ENCODE data around the gene VSTM1. TPM values are rescaled to one million over a fixed set of nuclear protein-coding genes. Genes with fewer than 3 reads are reported as not detected.
"Not testable (repeated sequence)": the region's sequence is repeated elsewhere in the genome, so short reads cannot be mapped to it uniquely, and the experiment has no call there.

Gene VSTM1
- total RNA-seq, 1 experiment from 2014 or later: not detected

DNA sequence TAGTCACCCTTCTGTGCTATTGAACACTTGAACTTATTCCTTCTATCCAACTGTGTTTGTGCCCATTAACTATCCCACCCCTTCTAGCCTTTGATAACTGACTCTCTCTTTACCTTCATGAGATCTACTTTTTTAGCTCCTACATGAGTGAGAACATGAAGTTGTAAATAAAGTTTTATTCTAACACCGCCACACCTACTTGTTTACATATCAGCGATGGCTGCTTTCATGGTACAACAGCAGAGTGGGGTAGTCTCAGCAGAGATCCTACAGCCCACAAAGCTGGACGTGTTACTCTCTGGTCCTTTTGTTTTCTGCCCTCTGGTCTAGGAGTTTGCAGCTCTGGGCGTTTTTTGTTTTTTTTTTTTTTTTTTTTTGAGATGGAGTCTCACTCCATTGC lies 23.7 kb downstream of the VSTM1 start:
- no peak for DNase-seq
- no peak overlapping the region for H3K56ac ChIP-seq (ENCODE audit: insufficient read length, low read depth, low read length)
- H3K9ac ChIP-seq (ENCODE audit: extremely low read depth, insufficient read length, low read length): no peak overlapping the region
- Mint-ChIP-seq H3K36me3 (ENCODE audit: insufficient read depth in 1 of 3, low read depth in 3 of 3) (no peaks in the 10 kb centered on the region), H3K4me1 (peaks cover 39 to 40% of the 10 kb centered on the region in 2 experiments), H3K27me3 (ENCODE audit: low read depth) (peaks cover 7% of the 10 kb centered on the region; the same call in 1 of the 2 replicates), H3K4me3 (no peak overlapping the region), H3K9me3 (peaks cover 0 to 2% of the 10 kb centered on the region in 2 experiments; a peak in 1 of 5 replicates), H3K27ac (no peak overlapping the region)
- no peak for TF ChIP-seq CTCF (conservative IDR thresholded peaks at IDR 0.05)
- no peak overlapping the region for H2BK12ac ChIP-seq (ENCODE audit: insufficient read length, low read depth, low read length)
- no peak overlapping the region for H2BK15ac ChIP-seq (ENCODE audit: low read depth, low read length)
- no peak overlapping the region for H2AFZ ChIP-seq (ENCODE audit: low read length)
- no peaks in the 10 kb centered on the region for H3K9me3 ChIP-seq (ENCODE audit: control insufficient read depth, low read depth, low read length)
- no peaks in the 10 kb centered on the region for H3K79me2 ChIP-seq (ENCODE audit: insufficient read depth, low read length)
- no peaks in the 10 kb centered on the region for H3K79me1 ChIP-seq (ENCODE audit: insufficient read depth, low read depth, low read length, poor library complexity, severe bottlenecking)
- H3K23ac ChIP-seq (ENCODE audit: insufficient read length, low read depth, low read length): no peak overlapping the region
- no peak overlapping the region for H4K91ac ChIP-seq (ENCODE audit: insufficient read length, low read depth, low read length)
- WGBS (ENCODE audit: extremely low coverage, insufficient read length, low lambda C conversion rate): no CpG with 5 or more reads among the region's 4 CpGs
- no peak overlapping the region for H2BK5ac ChIP-seq (ENCODE audit: insufficient read length, low read length)
- H3K27ac ChIP-seq (ENCODE audit: insufficient read length, low read depth, low read length): no peak overlapping the region
- no peak overlapping the region for H3K4me2 ChIP-seq (ENCODE audit: insufficient read depth, insufficient read length, low read length)
- H3K14ac ChIP-seq (ENCODE audit: insufficient read depth, low read length): no peak overlapping the region
- no peak overlapping the region for H4K8ac ChIP-seq (replicated peaks; ENCODE audit: insufficient read length, low read depth, low read length)
- H3K18ac ChIP-seq (ENCODE audit: insufficient read length, low read depth, low read length): no peak overlapping the region
- no peak overlapping the region for H2BK20ac ChIP-seq (ENCODE audit: low read depth, low read length, poor library complexity, severe bottlenecking)
- no peaks in the 10 kb centered on the region for H3K27me3 ChIP-seq (ENCODE audit: insufficient read depth, low read length)
- no peaks in the 10 kb centered on the region for H4K20me1 ChIP-seq (ENCODE audit: control insufficient read depth, insufficient read depth, insufficient read length)
- H4K5ac ChIP-seq (ENCODE audit: insufficient read length, low read depth, low read length): no peak overlapping the region
- H2AK5ac ChIP-seq (ENCODE audit: insufficient read length, low read length): no peak overlapping the region
- no peak overlapping the region for H3K4ac ChIP-seq (ENCODE audit: low read depth, low read length)
- no peak overlapping the region for H2BK120ac ChIP-seq (ENCODE audit: low read depth, low read length, poor library complexity, severe bottlenecking)
- H3K23me2 ChIP-seq (ENCODE audit: insufficient read length, low read depth, low read length, poor library complexity, severe bottlenecking): no peaks in the 10 kb centered on the region
- no peak overlapping the region for H3T11ph ChIP-seq (ENCODE audit: low read length)
- peaks cover 4% of the 10 kb centered on the region; the same call in 1 of the 2 replicates for H3K4me1 ChIP-seq (ENCODE audit: insufficient read depth, low read length)

DNA sequence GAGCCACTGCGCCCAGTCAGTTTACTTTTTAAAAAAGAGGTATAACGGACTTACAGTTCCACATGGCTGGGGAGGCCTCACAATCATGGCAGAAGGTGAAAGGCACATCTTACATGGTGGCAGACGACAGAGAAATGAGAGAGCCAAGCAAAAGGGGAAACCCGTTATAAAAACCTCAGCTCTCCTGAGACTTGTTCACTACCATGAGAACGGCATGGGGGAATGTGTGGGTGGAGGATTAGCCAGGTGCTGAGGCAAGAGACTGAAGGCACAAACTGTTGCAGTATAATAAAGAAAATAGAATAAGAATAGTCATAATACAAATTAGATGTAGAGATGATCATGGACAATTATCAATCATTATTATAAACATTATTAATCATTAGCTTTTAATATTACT lies 27.2 kb downstream of the VSTM1 start:
- H2BK15ac ChIP-seq (ENCODE audit: low read depth, low read length); H4K20me1 ChIP-seq (ENCODE audit: control insufficient read depth, insufficient read depth, insufficient read length); H3K9me3 Mint-ChIP-seq; H3K9me3 ChIP-seq (ENCODE audit: control insufficient read depth, low read depth, low read length); H2AK5ac ChIP-seq (ENCODE audit: insufficient read length, low read length); H2BK120ac ChIP-seq (ENCODE audit: low read depth, low read length, poor library complexity, severe bottlenecking); H2BK20ac ChIP-seq (ENCODE audit: low read depth, low read length, poor library complexity, severe bottlenecking); DNase-seq; H3K4me1 ChIP-seq (ENCODE audit: insufficient read depth, low read length); H2BK5ac ChIP-seq (ENCODE audit: insufficient read length, low read length); H3K4me2 ChIP-seq (ENCODE audit: insufficient read depth, insufficient read length, low read length); H3K79me2 ChIP-seq (ENCODE audit: insufficient read depth, low read length); H3K27me3 ChIP-seq (ENCODE audit: insufficient read depth, low read length); H2BK12ac ChIP-seq (ENCODE audit: insufficient read length, low read depth, low read length); H3T11ph ChIP-seq (ENCODE audit: low read length); H3K27me3 Mint-ChIP-seq (ENCODE audit: low read depth); H4K5ac ChIP-seq (ENCODE audit: insufficient read length, low read depth, low read length); H3K23ac ChIP-seq (ENCODE audit: insufficient read length, low read depth, low read length); H3K4ac ChIP-seq (ENCODE audit: low read depth, low read length); H3K56ac ChIP-seq (ENCODE audit: insufficient read length, low read depth, low read length); H3K18ac ChIP-seq (ENCODE audit: insufficient read length, low read depth, low read length); H3K9ac ChIP-seq (ENCODE audit: extremely low read depth, insufficient read length, low read length); H3K36me3 Mint-ChIP-seq (ENCODE audit: insufficient read depth in 1 of 3, low read depth in 3 of 3); H2AFZ ChIP-seq (ENCODE audit: low read length); H4K91ac ChIP-seq (ENCODE audit: insufficient read length, low read depth, low read length); H3K23me2 ChIP-seq (ENCODE audit: insufficient read length, low read depth, low read length, poor library complexity, severe bottlenecking); H3K79me1 ChIP-seq (ENCODE audit: insufficient read depth, low read depth, low read length, poor library complexity, severe bottlenecking); H3K14ac ChIP-seq (ENCODE audit: insufficient read depth, low read length); H4K8ac ChIP-seq (replicated peaks; ENCODE audit: insufficient read length, low read depth, low read length): not testable (repeated sequence)
- peak overlapping the region; percentile 98 for H3K27ac ChIP-seq (ENCODE audit: insufficient read length, low read depth, low read length)
- WGBS (ENCODE audit: extremely low coverage, insufficient read length, low lambda C conversion rate): no CpG with 5 or more reads among the region's 5 CpGs
- Mint-ChIP-seq H3K4me1 (peaks cover 38% of the 10 kb centered on the region in 2 experiments), H3K27ac (peak overlapping the region; percentile 62 to 97 (median 93)), H3K4me3 (peak overlapping the region in 1 of 2 experiments; percentile 6; a peak in 1 of 5 replicates)
